ENCODE results near the gene ERVW-1.
A peak's percentile ranks its signal among the peaks of the same experiment; 100 is the strongest.
"Not testable (repeated sequence)": the region's sequence is repeated elsewhere in the genome, so short reads cannot be mapped to it uniquely, and the experiment has no call there.

ERVW-1 gene

DNA sequence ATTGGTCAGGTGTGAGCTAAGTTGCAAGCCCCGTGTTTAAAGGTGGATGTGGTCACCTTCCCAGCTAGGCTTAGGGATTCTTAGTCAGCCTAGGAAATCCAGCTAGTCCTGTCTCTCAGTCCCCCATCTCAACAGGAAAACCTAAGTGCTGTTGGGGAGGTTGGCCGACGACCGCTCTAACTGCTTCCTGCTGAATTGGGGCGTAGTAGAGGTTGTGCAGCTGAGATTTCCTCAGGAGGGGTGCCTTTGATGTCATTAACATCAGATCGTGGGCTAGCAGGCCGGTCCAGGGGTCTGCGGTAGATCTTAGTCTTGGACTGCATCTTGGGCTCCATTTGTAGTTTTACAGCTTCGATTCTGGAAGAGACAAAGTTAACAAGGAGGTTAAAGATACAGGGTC, 9.2 kb downstream of the ERVW-1 start:
- DNase-seq, result not testable (repeated sequence)

DNA sequence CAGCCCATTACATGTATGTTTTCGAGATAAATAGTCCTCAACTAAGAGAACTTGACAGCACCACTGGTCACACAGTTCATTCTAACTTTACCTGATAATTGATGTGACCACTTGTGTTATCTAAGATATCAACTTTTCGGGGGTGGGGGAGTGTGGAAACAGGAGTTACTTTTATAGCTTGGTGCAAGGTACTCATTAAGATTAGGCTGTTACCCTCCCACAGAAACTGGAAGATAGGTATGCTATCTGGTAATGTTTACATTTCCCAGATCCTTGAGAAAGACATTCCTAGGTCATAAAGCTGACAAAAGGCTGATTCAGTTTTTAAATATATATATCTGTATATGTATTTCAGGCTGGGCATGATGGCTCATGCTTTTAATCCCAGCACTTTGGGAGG, 11.1 kb downstream of the ERVW-1 start:
- no peak for DNase-seq

DNA sequence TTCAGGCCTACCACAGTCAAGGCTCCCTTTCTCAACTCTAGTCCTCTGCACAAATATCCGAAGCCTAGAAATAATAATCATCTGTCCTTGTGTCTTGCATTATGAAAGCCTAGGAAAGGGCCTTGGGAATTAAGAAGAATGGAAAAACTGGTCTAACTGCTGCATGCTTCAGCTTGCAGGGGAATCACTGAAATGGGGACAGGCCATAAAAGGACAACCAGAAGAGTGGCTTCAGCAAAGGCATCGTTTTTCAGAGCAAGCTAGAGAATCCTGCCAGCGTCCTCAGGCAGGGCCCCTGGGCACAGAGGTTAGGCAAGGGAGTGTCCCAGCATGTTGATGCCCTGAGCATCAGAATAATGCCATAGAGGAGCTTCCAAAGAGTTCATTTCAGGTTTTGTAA, 13.2 kb downstream of the ERVW-1 start:
- peak; percentile 11 to 20 for DNase-seq

DNA sequence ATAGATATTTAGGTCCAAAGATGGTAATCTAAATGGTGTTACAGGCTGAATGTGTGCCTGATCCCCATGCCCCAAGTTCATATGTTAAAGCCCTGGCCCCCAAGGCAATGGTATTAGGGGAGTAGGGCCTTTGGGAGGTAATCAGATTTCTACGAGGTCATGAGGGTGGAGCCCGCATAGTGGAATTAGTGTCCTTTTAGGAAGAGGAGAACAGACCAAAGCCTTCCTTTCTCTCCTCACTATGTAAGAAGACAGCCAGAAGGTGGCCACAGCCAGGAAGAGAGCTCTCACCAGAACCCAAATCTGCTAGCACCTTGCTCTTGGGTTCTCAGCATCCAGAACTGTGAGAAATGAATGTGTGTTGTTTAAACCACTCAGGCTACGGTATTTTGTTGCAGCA, 15.2 kb downstream of the ERVW-1 start:
- DNase-seq, result no peak

DNA sequence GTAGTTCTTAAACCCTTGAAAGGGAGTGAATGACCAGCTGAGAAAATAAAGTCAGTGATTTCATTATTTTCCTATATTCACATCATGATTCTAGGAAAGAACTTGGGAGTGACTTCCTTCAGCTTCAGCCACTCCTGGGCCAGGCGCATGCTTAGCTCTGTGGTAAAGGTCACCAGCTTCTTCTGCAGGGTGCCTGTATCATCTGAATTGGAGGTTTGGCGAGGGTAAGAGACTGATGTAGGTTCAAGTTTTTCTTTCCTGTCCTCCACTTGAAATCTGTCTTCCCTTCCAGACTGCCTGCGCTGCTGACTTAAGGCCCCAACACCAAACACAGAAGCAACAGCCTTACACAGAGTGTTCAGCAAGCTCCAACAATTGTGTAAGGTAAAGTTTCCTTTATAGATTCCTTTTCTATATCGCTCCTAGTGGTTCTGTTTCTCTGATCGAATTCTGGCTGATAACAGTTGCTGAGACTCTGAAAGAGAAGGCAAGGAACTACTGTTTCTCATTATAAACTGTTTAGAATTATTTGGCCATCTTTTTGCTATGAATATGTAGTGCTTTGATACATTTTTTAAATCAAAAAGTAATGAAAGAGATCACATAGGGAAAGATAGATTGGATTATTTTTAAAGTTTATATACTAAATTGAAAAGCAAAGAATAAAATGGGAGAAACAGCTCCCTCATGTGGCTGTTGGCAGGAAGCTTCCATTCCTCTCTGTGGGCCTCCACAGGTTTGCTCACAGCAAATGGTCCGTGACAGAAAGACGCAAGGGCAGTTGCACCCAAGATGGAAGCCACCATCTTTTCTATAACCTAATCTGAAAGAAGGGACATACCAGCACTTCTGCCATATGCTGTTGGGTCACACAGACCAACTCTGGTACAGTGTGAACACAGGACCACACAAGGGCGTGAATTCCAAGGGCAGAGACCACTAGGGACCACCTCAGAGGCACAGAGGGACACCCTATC, 16.4 kb downstream of the ERVW-1 start:
- DNase-seq, result peak; percentile 38 to 87

DNA sequence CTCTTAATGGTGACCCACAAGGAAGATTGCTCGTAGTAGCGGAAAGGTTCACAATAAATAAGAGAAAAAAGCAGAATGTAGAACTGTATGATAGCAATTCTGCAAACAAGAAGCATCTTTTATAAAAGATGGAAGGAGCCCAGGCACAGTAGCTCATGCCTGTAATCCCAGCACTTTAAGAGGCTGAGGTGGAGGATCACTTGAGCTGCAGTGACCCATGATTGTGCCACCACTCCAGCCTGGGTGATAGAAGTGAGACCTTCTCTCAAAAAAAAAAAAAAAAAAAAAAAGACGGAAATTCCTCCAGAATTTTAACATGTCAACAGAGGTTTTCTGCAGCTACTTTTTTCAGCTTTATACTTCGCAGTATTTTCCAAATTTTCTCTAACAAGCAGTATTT, 17.2 kb downstream of the ERVW-1 start:
- DNase-seq, result no peak

- DNase-seq, result no peak
Measured at GRCh38 chr7:92460109-92460508, 17.6 kb downstream of the ERVW-1 start.

- DNase-seq, result no peak
Measured at GRCh38 chr7:92456236-92456635, 21.5 kb downstream of the ERVW-1 start.

GRCh38 chr7:92451645-92452044, 26.1 kb downstream of the ERVW-1 start:
- DNase-seq, result no peak

GRCh38 chr7:92448205-92448747, 29.5 kb downstream of the ERVW-1 start:
- DNase-seq, result peak; percentile 58 to 79

DNA sequence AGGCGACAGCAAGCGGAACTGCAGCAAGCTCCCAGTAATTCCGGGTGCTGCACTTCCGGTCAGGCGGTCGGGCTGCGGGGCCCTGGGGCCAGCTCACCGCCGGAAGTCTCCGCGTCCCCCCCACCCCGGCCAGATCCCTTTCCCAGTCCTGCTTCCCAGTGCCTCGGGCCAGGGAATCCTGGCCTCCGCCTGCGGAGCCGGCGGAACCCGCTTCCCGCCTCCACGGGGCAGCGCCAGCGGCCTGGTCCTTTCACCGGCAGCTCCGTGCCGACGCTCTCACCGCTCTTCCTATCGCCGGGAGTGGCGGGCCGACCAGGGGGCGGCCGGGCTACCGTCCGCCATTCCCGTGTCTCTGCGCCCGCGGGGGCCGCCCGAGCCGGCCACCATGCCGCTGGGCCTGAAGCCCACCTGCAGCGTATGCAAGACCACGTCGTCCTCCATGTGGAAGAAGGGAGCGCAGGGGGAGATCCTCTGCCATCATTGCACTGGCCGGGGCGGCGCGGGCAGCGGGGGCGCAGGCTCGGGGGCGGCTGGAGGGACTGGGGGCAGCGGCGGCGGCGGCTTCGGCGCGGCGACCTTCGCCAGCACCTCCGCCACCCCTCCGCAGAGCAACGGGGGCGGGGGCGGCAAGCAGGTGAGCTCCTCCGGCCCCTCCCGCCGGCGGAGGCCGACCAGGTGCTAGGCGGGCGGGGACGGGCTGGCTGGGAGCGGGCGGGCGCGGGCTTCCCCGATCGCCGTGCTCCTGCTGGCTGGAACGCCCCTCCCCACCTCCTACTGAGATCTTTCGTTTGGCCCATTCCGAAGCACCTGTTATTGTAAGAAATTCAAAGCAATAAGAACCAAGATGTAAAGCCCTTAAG, 30.2 kb downstream of the ERVW-1 start, which contains the start of gene GATAD1:
TSS of gene GATAD1 (plus strand) at position 138 of the 860 bp plus-strand sequence. CDS start at position 386, 248 bp downstream.
- peak; percentile 93 to 98 for DNase-seq

DNA sequence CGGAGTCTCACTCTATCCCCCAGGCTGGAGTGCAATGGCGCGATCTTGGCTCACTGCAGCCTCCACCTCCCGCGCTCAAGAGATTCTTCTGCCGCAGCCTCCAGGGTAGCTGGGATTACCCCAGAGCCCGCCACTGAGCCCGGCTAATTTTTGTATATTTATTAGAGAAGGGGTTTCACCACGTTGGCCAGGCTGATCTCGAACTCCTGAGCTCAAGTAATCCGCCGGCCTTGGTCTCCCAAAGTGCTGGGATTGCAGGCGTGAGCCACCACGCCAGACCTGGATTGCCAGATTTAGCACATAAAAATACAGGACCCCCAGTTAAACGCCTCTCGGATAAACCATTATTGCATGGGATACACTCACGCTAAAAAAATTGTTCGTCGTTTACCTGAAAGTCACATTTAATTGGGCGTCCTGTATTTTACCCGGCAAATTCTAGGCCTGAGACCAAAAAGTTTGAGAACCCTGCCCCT, 30.8 kb downstream of the ERVW-1 start:
- DNase-seq, result no peak

GRCh38 chr7:92442720-92443119, 35.0 kb downstream of the ERVW-1 start:
- not testable (repeated sequence) for DNase-seq

DNA sequence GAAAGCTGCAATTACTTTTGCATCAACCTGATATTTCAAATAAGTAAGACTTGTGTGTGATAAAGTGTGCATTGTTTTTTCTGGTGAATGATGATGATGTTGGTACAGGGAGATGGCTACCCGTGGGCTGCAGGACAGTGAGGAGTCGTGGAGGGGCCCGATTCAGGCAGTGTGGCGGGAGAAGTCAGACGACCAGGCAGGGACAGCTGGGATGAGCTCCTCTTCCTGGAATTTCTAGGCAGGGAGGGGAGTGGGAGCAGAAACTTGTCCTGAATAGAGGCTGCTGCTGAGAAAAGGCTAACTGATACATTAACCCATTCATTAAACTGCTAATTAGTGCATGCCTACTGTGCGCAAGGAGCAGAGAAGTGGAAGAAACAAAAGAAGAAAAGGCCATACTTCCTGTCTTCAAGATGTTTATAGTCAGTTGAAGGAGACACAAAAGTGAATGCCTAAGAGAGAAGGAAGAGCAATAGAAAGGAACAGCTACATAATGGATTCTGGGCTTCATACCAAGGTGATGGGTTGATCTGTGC, 39.7 kb downstream of the ERVW-1 start:
- no peak for DNase-seq

- no peak for DNase-seq
Measured at GRCh38 chr7:92436612-92437445, 40.9 kb downstream of the ERVW-1 start.

DNA sequence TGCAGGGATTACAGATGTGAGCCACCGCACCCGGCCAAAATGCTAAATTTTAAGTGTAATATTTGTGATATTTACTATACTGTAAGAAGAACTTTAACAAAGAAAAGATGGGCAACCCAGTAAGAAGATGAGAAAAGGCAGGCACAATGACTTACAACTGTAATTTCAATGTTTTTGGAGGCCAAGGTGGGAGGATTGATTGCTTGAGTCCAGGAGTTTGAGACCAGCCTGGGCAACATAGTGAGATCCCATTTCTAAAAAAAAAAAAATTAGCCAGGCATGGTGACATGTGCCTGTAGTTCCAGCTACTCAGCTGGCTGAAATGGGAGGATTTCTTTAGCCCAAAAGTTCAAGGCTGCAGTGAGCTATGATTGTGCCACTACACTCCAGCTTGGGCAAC, 42.2 kb downstream of the ERVW-1 start:
- no peak for DNase-seq

- no peak for DNase-seq
Measured at GRCh38 chr7:92433019-92433418, 44.7 kb downstream of the ERVW-1 start.

- DNase-seq, result no peak
Measured at GRCh38 chr7:92432299-92432946, 45.3 kb downstream of the ERVW-1 start.

GRCh38 chr7:92427193-92427592, 50.6 kb downstream of the ERVW-1 start:
- no peak for DNase-seq

- DNase-seq, result no peak
Measured at GRCh38 chr7:92425311-92425947, 52.3 kb downstream of the ERVW-1 start.

DNA sequence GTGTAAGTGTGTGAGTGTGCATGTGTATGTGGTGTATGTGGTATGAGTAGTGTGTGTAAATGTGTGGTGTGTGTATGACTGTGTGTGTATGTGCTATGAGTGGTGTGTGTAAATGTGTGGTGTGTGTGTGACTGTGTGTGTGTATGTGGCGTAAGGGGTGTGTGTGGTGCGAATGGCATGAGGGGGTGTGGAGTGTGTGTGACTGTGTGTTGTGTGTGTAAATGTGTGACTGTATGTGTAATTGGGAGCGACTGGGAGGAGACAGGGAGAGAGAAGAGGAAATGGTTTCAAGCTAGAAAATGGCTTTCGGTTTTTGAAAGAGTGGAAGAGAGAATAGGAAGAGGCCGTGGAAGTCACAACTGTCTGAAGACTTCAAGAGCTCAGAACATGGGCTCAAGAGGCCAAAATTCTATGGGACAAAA, 54.0 kb downstream of the ERVW-1 start:
- no peak for DNase-seq
